Activated CD4-positive, alpha-beta T cell treated with anti-CD3 and anti-CD28 coated beads, Interleukin-2, amount 50 U/mL, for 48 hours (primary cell): ENCODE results near the gene TARBP1.
"Not testable (repeated sequence)": the region's sequence is repeated elsewhere in the genome, so short reads cannot be mapped to it uniquely, and the experiment has no call there.

ENCODE experiments used
- DNase-seq, 2 experiments: peaks; one replicate each; pipeline ENCODE4 v3.0.0-alpha.2; 2020

TARBP1 gene

GRCh38 chr1:234431255-234431654 lies 47.7 kb downstream of the TARBP1 start:
- no peak for DNase-seq

GRCh38 chr1:234430691-234431090 lies 48.3 kb downstream of the TARBP1 start:
- no peak for DNase-seq

GRCh38 chr1:234429434-234429806 lies 49.6 kb downstream of the TARBP1 start:
- DNase-seq: no peak

GRCh38 chr1:234427950-234428646 lies 50.9 kb downstream of the TARBP1 start:
- no peak for DNase-seq

- DNase-seq: no peak
Observed at GRCh38 chr1:234413990-234414389, 65.0 kb downstream of the TARBP1 start.

- DNase-seq: no peak
Observed at GRCh38 chr1:234413485-234413884, 65.5 kb downstream of the TARBP1 start.

GRCh38 chr1:234412830-234413229 lies 66.1 kb downstream of the TARBP1 start:
- no peak for DNase-seq

GRCh38 chr1:234409328-234409727 lies 69.7 kb downstream of the TARBP1 start:
- DNase-seq: no peak

GRCh38 chr1:234408757-234409156 lies 70.2 kb downstream of the TARBP1 start:
- DNase-seq: peak; percentile 66 to 76

GRCh38 chr1:234406871-234407270 lies 72.1 kb downstream of the TARBP1 start:
- no peak for DNase-seq

- no peak for DNase-seq
Observed at GRCh38 chr1:234405676-234406075, 73.3 kb downstream of the TARBP1 start.

- DNase-seq: peak in 1 of 2 experiments; percentile 9
Observed at GRCh38 chr1:234402939-234403338, 76.0 kb downstream of the TARBP1 start.

GRCh38 chr1:234401658-234402057 lies 77.3 kb downstream of the TARBP1 start:
- DNase-seq: no peak

- DNase-seq: no peak
Observed at GRCh38 chr1:234400773-234401172, 78.2 kb downstream of the TARBP1 start.

- not testable (repeated sequence) for DNase-seq
Observed at GRCh38 chr1:234399515-234399914, 79.5 kb downstream of the TARBP1 start.

GRCh38 chr1:234398849-234399381 lies 80.1 kb downstream of the TARBP1 start:
- no peak for DNase-seq

GRCh38 chr1:234397732-234398131 lies 81.2 kb downstream of the TARBP1 start:
- no peak for DNase-seq

- no peak for DNase-seq
Observed at GRCh38 chr1:234396871-234397270, 82.1 kb downstream of the TARBP1 start.

GRCh38 chr1:234396092-234396491 lies 82.9 kb downstream of the TARBP1 start:
- no peak for DNase-seq

GRCh38 chr1:234395297-234395696 lies 83.7 kb downstream of the TARBP1 start:
- no peak for DNase-seq

- no peak for DNase-seq
Observed at GRCh38 chr1:234393190-234393589, 85.8 kb downstream of the TARBP1 start.

- DNase-seq: no peak
Observed at GRCh38 chr1:234388094-234388493, 90.9 kb downstream of the TARBP1 start.

GRCh38 chr1:234386122-234386521 lies 92.9 kb downstream of the TARBP1 start:
- DNase-seq: no peak

- no peak for DNase-seq
Observed at GRCh38 chr1:234381699-234382555, 97.1 kb downstream of the TARBP1 start.
